ENCODE measurements around the gene NLRP1.

NLRP1 gene

DNA sequence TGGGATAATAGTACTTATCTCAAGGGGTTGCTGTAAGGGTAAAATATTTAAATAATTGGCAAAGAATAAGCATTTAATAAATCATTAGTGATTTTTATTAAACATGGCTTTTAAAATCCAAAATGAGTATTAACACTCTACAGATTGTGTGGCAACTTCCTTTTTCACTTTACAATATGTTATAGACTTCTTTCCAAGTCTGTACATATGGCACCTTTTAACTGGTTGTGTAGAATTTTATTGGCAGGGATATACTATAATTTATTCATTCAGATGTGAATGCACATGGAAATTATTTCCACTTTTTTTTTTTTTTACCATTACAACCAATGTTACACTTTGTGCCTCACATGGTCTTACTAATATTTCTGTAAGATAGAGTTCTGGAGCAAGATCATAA lies 15.7 kb upstream of the NLRP1 start:
- H3K4me1 ChIP-seq (ENCODE audit: control insufficient read depth in 1 of 2, insufficient read depth in 1 of 2, low read depth in 1 of 2, low read length in 1 of 2) = no peaks in the 10 kb centered on the region
- H3K4me3 ChIP-seq (ENCODE audit: low read depth in 1 of 2, low read length in 1 of 2) = no peak overlapping the region
- no peaks in the 10 kb centered on the region for H3K36me3 ChIP-seq
- peaks cover 84% of the 10 kb centered on the region for H3K27me3 ChIP-seq
- H3K27ac ChIP-seq = no peak overlapping the region
- no peaks in the 10 kb centered on the region for H3K9me3 ChIP-seq
- TF ChIP-seq, protein P1, sequence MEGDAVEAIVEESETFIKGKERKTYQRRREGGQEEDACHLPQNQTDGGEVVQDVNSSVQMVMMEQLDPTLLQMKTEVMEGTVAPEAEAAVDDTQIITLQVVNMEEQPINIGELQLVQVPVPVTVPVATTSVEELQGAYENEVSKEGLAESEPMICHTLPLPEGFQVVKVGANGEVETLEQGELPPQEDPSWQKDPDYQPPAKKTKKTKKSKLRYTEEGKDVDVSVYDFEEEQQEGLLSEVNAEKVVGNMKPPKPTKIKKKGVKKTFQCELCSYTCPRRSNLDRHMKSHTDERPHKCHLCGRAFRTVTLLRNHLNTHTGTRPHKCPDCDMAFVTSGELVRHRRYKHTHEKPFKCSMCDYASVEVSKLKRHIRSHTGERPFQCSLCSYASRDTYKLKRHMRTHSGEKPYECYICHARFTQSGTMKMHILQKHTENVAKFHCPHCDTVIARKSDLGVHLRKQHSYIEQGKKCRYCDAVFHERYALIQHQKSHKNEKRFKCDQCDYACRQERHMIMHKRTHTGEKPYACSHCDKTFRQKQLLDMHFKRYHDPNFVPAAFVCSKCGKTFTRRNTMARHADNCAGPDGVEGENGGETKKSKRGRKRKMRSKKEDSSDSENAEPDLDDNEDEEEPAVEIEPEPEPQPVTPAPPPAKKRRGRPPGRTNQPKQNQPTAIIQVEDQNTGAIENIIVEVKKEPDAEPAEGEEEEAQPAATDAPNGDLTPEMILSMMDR (IDR thresholded peaks at IDR 0.05) = no peak

DNA sequence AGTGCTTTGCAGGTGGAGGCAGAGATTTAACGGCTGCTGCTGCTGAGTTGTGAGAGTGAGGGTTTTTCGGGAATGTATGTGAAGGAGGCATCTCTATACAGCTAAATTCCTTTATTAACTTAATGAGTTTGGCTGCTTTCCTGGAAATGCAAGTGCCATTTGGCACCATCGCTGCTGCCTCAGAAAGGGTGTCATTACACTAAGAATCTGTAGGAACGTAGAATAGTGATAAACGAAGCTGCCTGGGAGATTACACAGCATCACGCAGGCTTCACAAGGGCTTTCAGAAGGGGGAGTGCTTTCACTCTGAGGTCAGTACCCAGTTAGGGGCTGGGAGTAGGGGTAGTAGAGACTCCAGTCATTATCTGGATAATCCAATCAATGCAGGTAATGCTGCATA lies 14.1 kb upstream of the NLRP1 start:
- Histone ChIP-seq H3K36me3 (no peaks in the 10 kb centered on the region), H3K4me3 (ENCODE audit: low read depth in 1 of 2, low read length in 1 of 2) (no peak overlapping the region), H3K9me3 (no peaks in the 10 kb centered on the region), H3K27me3 (peaks cover 82% of the 10 kb centered on the region), H3K4me1 (ENCODE audit: control insufficient read depth in 1 of 2, insufficient read depth in 1 of 2, low read depth in 1 of 2, low read length in 1 of 2) (no peaks in the 10 kb centered on the region), H3K27ac (no peak overlapping the region)
- TF ChIP-seq, protein P1 (IDR thresholded peaks at IDR 0.05) = no peak

DNA sequence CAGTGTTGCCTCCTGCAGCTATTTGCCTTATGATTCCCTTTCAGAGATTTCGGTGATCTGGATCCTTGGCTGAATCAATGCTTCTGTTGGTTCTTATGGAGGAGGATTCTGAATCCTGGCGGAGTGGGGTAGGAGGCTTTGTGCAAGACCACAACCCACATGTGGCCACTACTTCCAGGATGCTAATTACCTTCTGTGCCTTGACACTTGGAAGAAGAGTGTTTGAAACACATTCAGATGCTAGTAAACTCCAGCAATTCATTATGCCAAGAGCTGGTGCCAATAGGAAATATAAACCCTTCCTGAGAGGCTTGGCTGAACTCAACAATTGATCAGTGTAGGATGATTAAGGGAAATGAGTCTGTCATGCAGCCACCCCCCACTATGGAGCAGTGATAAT lies 12.1 kb upstream of the NLRP1 start:
- H3K36me3 ChIP-seq = no peaks in the 10 kb centered on the region
- H3K27me3 ChIP-seq = peaks cover 63% of the 10 kb centered on the region
- no peak overlapping the region for H3K27ac ChIP-seq
- H3K9me3 ChIP-seq = no peaks in the 10 kb centered on the region
- no peaks in the 10 kb centered on the region for H3K4me1 ChIP-seq (ENCODE audit: control insufficient read depth in 1 of 2, insufficient read depth in 1 of 2, low read depth in 1 of 2, low read length in 1 of 2)
- H3K4me3 ChIP-seq (ENCODE audit: low read depth in 1 of 2, low read length in 1 of 2) = no peak overlapping the region
- TF ChIP-seq, protein P1 (IDR thresholded peaks at IDR 0.05) = no peak

DNA sequence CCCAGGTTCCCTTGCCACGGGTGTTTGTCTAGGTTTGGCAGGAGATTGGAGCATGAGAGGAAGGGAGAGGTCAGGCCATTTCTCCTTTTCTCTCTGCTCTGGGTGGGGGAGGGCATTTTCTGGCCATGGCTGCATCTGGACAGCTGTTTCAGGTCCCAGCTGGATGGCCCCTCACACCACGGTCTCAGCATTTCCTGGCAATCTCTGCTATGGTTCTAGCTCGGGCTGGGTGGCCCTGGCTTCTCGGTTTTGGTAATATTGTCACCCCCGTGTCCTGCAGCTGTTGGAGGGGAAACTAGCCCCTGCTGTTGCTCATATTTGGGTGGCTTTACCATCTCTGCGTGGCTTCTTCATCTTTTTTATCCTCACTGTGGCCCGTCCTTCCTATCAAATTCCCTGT lies 11.5 kb upstream of the NLRP1 start:
- no peaks in the 10 kb centered on the region for H3K9me3 ChIP-seq
- TF ChIP-seq, protein P1 (IDR thresholded peaks at IDR 0.05) = no peak
- peaks cover 57% of the 10 kb centered on the region for H3K27me3 ChIP-seq
- no peaks in the 10 kb centered on the region for H3K4me1 ChIP-seq (ENCODE audit: control insufficient read depth in 1 of 2, insufficient read depth in 1 of 2, low read depth in 1 of 2, low read length in 1 of 2)
- no peak overlapping the region for H3K27ac ChIP-seq
- H3K36me3 ChIP-seq = no peaks in the 10 kb centered on the region
- H3K4me3 ChIP-seq (ENCODE audit: low read depth in 1 of 2, low read length in 1 of 2) = no peak overlapping the region

DNA sequence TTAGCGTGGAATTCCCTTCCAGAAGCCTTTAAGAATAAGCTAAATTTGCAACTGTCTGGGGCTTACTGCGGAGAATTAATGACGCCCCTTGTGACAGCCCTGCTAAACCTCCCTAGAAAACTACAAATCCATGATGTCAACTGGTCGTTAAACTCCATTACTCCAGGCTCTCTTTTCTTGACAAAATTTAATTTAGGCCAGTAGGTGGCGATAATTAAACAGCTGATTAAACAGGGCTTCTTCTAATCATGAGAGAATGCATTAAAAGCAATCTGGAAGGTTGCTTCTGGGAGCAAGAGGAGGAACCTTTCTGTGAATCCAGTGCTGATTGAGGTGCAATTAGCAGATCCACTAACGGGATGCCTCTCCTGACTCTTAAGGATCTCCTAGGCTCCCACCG lies 8.1 kb upstream of the NLRP1 start:
- Histone ChIP-seq H3K36me3 (no peaks in the 10 kb centered on the region), H3K9me3 (no peaks in the 10 kb centered on the region), H3K27ac (no peak overlapping the region), H3K4me1 (ENCODE audit: control insufficient read depth in 1 of 2, insufficient read depth in 1 of 2, low read depth in 1 of 2, low read length in 1 of 2) (peaks cover 0 to under 1% of the 10 kb centered on the region in 2 experiments), H3K27me3 (peaks cover 45% of the 10 kb centered on the region), H3K4me3 (ENCODE audit: low read depth in 1 of 2, low read length in 1 of 2) (no peak overlapping the region)
- TF ChIP-seq, protein P1 (IDR thresholded peaks at IDR 0.05) = peak; percentile 47

GRCh38 chr17:5591966-5592365 lies 7.7 kb upstream of the NLRP1 start:
- H3K27me3 ChIP-seq = peaks cover 41% of the 10 kb centered on the region
- peaks cover 0 to 3% of the 10 kb centered on the region in 2 experiments for H3K4me1 ChIP-seq (ENCODE audit: control insufficient read depth in 1 of 2, insufficient read depth in 1 of 2, low read depth in 1 of 2, low read length in 1 of 2)
- H3K4me3 ChIP-seq (ENCODE audit: low read depth in 1 of 2, low read length in 1 of 2) = no peak overlapping the region
- no peak overlapping the region for H3K27ac ChIP-seq
- TF ChIP-seq, protein P1 (IDR thresholded peaks at IDR 0.05) = no peak
- H3K9me3 ChIP-seq = no peaks in the 10 kb centered on the region
- H3K36me3 ChIP-seq = no peaks in the 10 kb centered on the region
